Trophoblast cell (in vitro differentiated cells and primary cell): ENCODE data around the gene UQCC2.

Experiments used
- DNase-seq, 2 donors: peaks; one replicate each; pipeline ENCODE4 v3.0.0-alpha.2; 2016
- H2AFZ ChIP-seq: 2 replicates; pipeline ENCODE4 v1.6.1; 2013; ENCODE audit warnings: low read length, moderate library complexity, mild to moderate bottlenecking; ENCODE audit not compliant: insufficient read depth, poor library complexity
- H2AK5ac ChIP-seq: 2 replicates; pipeline ENCODE4 v1.6.1; 2013; ENCODE audit warnings: mild to moderate bottlenecking, low read length
- H2BK120ac ChIP-seq: 2 replicates; pipeline ENCODE4 v1.6.1; 2013; ENCODE audit warnings: low read length, mild to moderate bottlenecking, moderate library complexity; ENCODE audit not compliant: insufficient read depth, poor library complexity
- H2BK12ac ChIP-seq: 2 replicates; pipeline ENCODE4 v1.6.1; 2013; ENCODE audit warnings: mild to moderate bottlenecking, low read length, moderate library complexity
- H2BK5ac ChIP-seq: 2 replicates; pipeline ENCODE4 v1.6.1; 2013; ENCODE audit warnings: low read length, low read depth, moderate library complexity, mild to moderate bottlenecking; ENCODE audit not compliant: poor library complexity
- H3K14ac ChIP-seq: 2 replicates; pipeline ENCODE4 v1.6.1; 2013; ENCODE audit warnings: mild to moderate bottlenecking, low read length
- H3K18ac ChIP-seq: 2 replicates; pipeline ENCODE4 v1.6.1; 2013; ENCODE audit warnings: mild to moderate bottlenecking, low read length
- H3K23ac ChIP-seq: 2 replicates; pipeline ENCODE4 v1.6.1; 2013; ENCODE audit warnings: low read length
- H3K27ac ChIP-seq: 2 replicates; pipeline ENCODE4 v1.5.1; 2013; ENCODE audit warnings: low read depth, mild to moderate bottlenecking, inconsistent platforms, low read length, moderate library complexity
- H3K27me3 ChIP-seq: 2 replicates; pipeline ENCODE4 v1.6.1; 2013; ENCODE audit warnings: inconsistent platforms, mild to moderate bottlenecking, low read length, moderate library complexity; ENCODE audit not compliant: insufficient read depth
- H3K36me3 ChIP-seq, 2 experiments: 1 replicate in 1 of 2; 2 replicates in 1 of 2; pipeline ENCODE4 v1.6.1; 2013; ENCODE audit warnings: low read length in 2 of 2, mild to moderate bottlenecking in 2 of 2, moderate library complexity in 1 of 2; ENCODE audit not compliant: insufficient read depth in 2 of 2, control insufficient read depth in 1 of 2
- H3K4ac ChIP-seq: 2 replicates; pipeline ENCODE4 v1.6.1; 2013; ENCODE audit warnings: low read depth, mild to moderate bottlenecking, low read length, moderate library complexity
- H3K4me1 ChIP-seq, 2 experiments: 1 replicate in 1 of 2; 2 replicates in 1 of 2; pipeline ENCODE4 v1.6.1; 2013; ENCODE audit warnings: low read length in 2 of 2, mild to moderate bottlenecking in 2 of 2, moderate library complexity in 1 of 2; ENCODE audit not compliant: insufficient read depth in 2 of 2, control insufficient read depth in 1 of 2
- H3K4me2 ChIP-seq: 2 replicates; pipeline ENCODE4 v1.6.1; 2013; ENCODE audit warnings: inconsistent platforms, mild to moderate bottlenecking, low read length, moderate library complexity
- H3K4me3 ChIP-seq: 2 replicates; pipeline ENCODE4 v1.5.1; 2013; ENCODE audit warnings: mild to moderate bottlenecking, low read depth, low read length, inconsistent platforms
- H3K79me1 ChIP-seq: one replicate; pipeline ENCODE4 v1.6.1; 2013; ENCODE audit warnings: low read length
- H3K79me2 ChIP-seq: 2 replicates; pipeline ENCODE4 v1.6.1; 2013; ENCODE audit warnings: low read length, mild to moderate bottlenecking; ENCODE audit not compliant: control insufficient read depth, insufficient read depth, poor library complexity
- H3K9ac ChIP-seq: 2 replicates; pipeline ENCODE4 v1.6.1; 2013; ENCODE audit warnings: mild to moderate bottlenecking, low read length
- H3K9me3 ChIP-seq: 2 replicates; pipeline ENCODE4 v1.6.1; 2013; ENCODE audit warnings: low read depth, mild to moderate bottlenecking, control low read depth, inconsistent platforms, low read length; ENCODE audit not compliant: insufficient read depth
- H4K12ac ChIP-seq: 2 replicates; pipeline ENCODE4 v1.6.1; 2013; ENCODE audit warnings: low read depth, mild to moderate bottlenecking, low read length, moderate library complexity
- H4K8ac ChIP-seq: 2 replicates; pipeline ENCODE4 v1.6.1; 2013; ENCODE audit warnings: low read depth, mild to moderate bottlenecking, low read length, moderate library complexity
- H4K91ac ChIP-seq: one replicate; pipeline ENCODE4 v1.6.1; 2013; ENCODE audit warnings: low read depth, mild to moderate bottlenecking, low read length, moderate library complexity
- WGBS: extraction: QIAGEN DNeasy Blood & Tissue Kit; methylation state at CpG from one replicate; pipeline ENCODE4 v1.1.7; 2013; ENCODE audit warnings: missing lambda C conversion rate; ENCODE audit not compliant: insufficient read length, insufficient coverage; ENCODE audit errors: extremely low coverage; 5-methylcytosine and 5-hydroxymethylcytosine counted together

The UQCC2 gene

GRCh38 chr6:33688006-33688405 lies 23.5 kb downstream of the UQCC2 start:
- no peak overlapping the region for H4K12ac ChIP-seq
- no CpG with 5 or more reads among the region's 20 CpGs for WGBS

GRCh38 chr6:33686981-33687975 lies 24.2 kb downstream of the UQCC2 start:
- H3K79me2 ChIP-seq = no peaks in the 10 kb centered on the region
- no peak overlapping the region for H3K27ac ChIP-seq
- no peak overlapping the region for H4K12ac ChIP-seq
- no peak for DNase-seq
- no peak overlapping the region for H4K8ac ChIP-seq
- H3K23ac ChIP-seq = no peak overlapping the region
- no peak overlapping the region for H3K4ac ChIP-seq
- H2BK12ac ChIP-seq = no peak overlapping the region
- H4K91ac ChIP-seq = no peak overlapping the region
- H2BK5ac ChIP-seq = no peak overlapping the region
- H3K36me3 ChIP-seq = peaks cover 28 to 40% of the 10 kb centered on the region in 2 experiments
- no peak overlapping the region for H2BK120ac ChIP-seq
- H3K9ac ChIP-seq = no peak overlapping the region
- peaks cover 5 to 8% of the 10 kb centered on the region in 2 experiments for H3K4me1 ChIP-seq
- no peak overlapping the region for H3K4me2 ChIP-seq
- no peak overlapping the region for H3K4me3 ChIP-seq
- no peaks in the 10 kb centered on the region for H3K79me1 ChIP-seq
- no peaks in the 10 kb centered on the region for H3K27me3 ChIP-seq
- H3K18ac ChIP-seq = no peak overlapping the region
- peaks cover 2% of the 10 kb centered on the region for H3K9me3 ChIP-seq
- H2AK5ac ChIP-seq = no peak overlapping the region
- WGBS = no CpG with 5 or more reads among the region's 27 CpGs
- H3K14ac ChIP-seq = no peak overlapping the region
- H2AFZ ChIP-seq = no peak overlapping the region

More at GRCh38 chr6:33688006-33688405, 23.5 kb downstream of the UQCC2 start:
- Histone ChIP-seq H3K9ac (no peak overlapping the region), H2AFZ (no peak overlapping the region), H3K36me3 (peaks cover 24 to 38% of the 10 kb centered on the region in 2 experiments), H3K4me1 (peaks cover 5 to 11% of the 10 kb centered on the region in 2 experiments), H3K9me3 (peaks cover 2% of the 10 kb centered on the region), H2BK5ac (no peak overlapping the region), H4K91ac (no peak overlapping the region), H3K23ac (no peak overlapping the region), H3K79me2 (no peaks in the 10 kb centered on the region), H2BK120ac (no peak overlapping the region), H3K14ac (no peak overlapping the region), H3K4me2 (no peak overlapping the region), H3K27me3 (no peaks in the 10 kb centered on the region), H3K4me3 (no peak overlapping the region), H4K8ac (no peak overlapping the region), H2AK5ac (no peak overlapping the region), H3K79me1 (no peaks in the 10 kb centered on the region), H3K27ac (no peak overlapping the region), H3K18ac (no peak overlapping the region), H3K4ac (no peak overlapping the region), H2BK12ac (no peak overlapping the region)
- no peak for DNase-seq

GRCh38 chr6:33686225-33686924 lies 25.1 kb downstream of the UQCC2 start:
- peak overlapping the region; percentile 20 for H3K4me3 ChIP-seq

GRCh38 chr6:33685411-33686224 lies 25.9 kb downstream of the UQCC2 start:
- Histone ChIP-seq H2AK5ac (no peak overlapping the region), H3K18ac (no peak overlapping the region), H2BK120ac (no peak overlapping the region), H3K27me3 (no peaks in the 10 kb centered on the region), H4K91ac (no peak overlapping the region), H4K8ac (no peak overlapping the region), H3K4ac (no peak overlapping the region), H3K23ac (no peak overlapping the region), H3K4me1 (no peaks in the 10 kb centered on the region), H2BK12ac (no peak overlapping the region), H3K4me2 (no peak overlapping the region), H3K4me3 (no peak overlapping the region), H4K12ac (no peak overlapping the region), H3K27ac (no peak overlapping the region), H3K79me2 (no peaks in the 10 kb centered on the region), H3K9me3 (no peaks in the 10 kb centered on the region), H2BK5ac (no peak overlapping the region), H3K9ac (no peak overlapping the region), H3K36me3 (peaks cover 25 to 33% of the 10 kb centered on the region in 2 experiments), H3K14ac (no peak overlapping the region), H2AFZ (no peak overlapping the region), H3K79me1 (no peaks in the 10 kb centered on the region)
- DNase-seq = no peak
- WGBS = no CpG with 5 or more reads among the region's 38 CpGs

More at GRCh38 chr6:33686225-33686924, 25.1 kb downstream of the UQCC2 start:
- Histone ChIP-seq H2BK12ac (no peak overlapping the region), H3K4me2 (no peak overlapping the region), H3K27me3 (no peaks in the 10 kb centered on the region), H2BK5ac (no peak overlapping the region), H3K4me1 (peaks cover 0 to 2% of the 10 kb centered on the region in 2 experiments), H4K12ac (no peak overlapping the region), H3K23ac (no peak overlapping the region), H3K18ac (no peak overlapping the region), H3K4ac (no peak overlapping the region), H3K9ac (no peak overlapping the region), H2BK120ac (no peak overlapping the region), H2AFZ (no peak overlapping the region), H2AK5ac (no peak overlapping the region), H3K27ac (no peak overlapping the region), H3K14ac (no peak overlapping the region), H3K79me1 (no peaks in the 10 kb centered on the region), H3K9me3 (no peaks in the 10 kb centered on the region), H4K8ac (no peak overlapping the region), H3K79me2 (no peaks in the 10 kb centered on the region), H4K91ac (no peak overlapping the region), H3K36me3 (peaks cover 30 to 37% of the 10 kb centered on the region in 2 experiments)
- DNase-seq = no peak
- no CpG with 5 or more reads among the region's 6 CpGs for WGBS
